Measurements from ENCODE around the gene PEX14. TPM values are rescaled to one million over a fixed set of nuclear protein-coding genes. Genes with fewer than 3 reads are reported as not detected.
A peak's percentile ranks its signal among the peaks of the same experiment; 100 is the strongest.

Gene PEX14
- total and polyA plus RNA-seq, 9 of the 15 experiments (the other 6 are each of a cell fraction or from before 2014, with no cell fraction given) = 2.6 to 45.7 (median 22.7) TPM

DNA sequence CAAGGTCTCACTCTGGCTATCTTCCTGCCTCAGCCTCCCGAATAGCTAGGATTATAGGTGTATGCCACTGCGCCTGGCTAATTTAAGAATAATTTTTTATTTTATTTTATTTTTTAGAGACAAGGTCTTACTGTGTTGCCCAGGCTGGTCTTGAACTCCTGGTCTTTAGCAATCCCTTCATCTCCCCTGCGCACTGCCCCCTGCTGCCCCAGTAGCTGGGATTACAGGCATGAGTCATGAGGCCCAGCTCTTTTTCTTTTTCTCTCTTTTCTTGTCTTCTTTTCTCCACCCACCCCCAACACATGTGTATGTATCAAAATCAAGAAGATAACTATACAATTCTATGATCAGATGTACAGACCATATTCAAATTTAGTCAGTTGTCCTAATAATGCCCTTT, 87.2 kb downstream of the PEX14 start:
- peak; percentile 88 for ATAC-seq

More for the DNA sequence above, 87.2 kb downstream of the PEX14 start:
- ChIA-PET CTCF (ENCODE audit: low intra/inter-chr PET ratio) (no interaction called here), POLR2A (interaction anchor here (0.8 to 0.9 kb wide), 2 partner anchors 14 to 25 kb away, joined by 3 read pairs; no protein-coding TSS in a partner anchor)
- DNase-seq (ENCODE audit: extremely low read depth in 1 of 4, low spot score in 3 of 4) (peak in 1 of 4 experiments; percentile 45), FAIRE-seq (peak; percentile 15)
- Histone ChIP-seq H3K4me3 (no peak overlapping the region), H3K36me3 (ENCODE audit: control insufficient read depth, insufficient read depth, low read length) (no peaks in the 10 kb centered on the region), H3K9ac (ENCODE audit: insufficient read depth in 1 of 2, low read depth in 2 of 2, low read length in 2 of 2) (no peak overlapping the region), H2AFZ (ENCODE audit: low read depth, low read length) (no peak overlapping the region), H3K9me1 (ENCODE audit: control insufficient read depth, insufficient read depth, low read length) (no peaks in the 10 kb centered on the region), H4K20me1 (replicated peaks; ENCODE audit: control insufficient read depth, insufficient read depth, low read length) (no peaks in the 10 kb centered on the region), H3K27me3 (ENCODE audit: control insufficient read depth in 2 of 2, insufficient read depth in 2 of 2, low read length in 2 of 2) (no peaks in the 10 kb centered on the region), H3K27ac (ENCODE audit: extremely low read depth, low read depth, low read length) (no peak overlapping the region; the same call in 2 of the 3 replicates), H3K4me1 (replicated peaks in 1 of 2; ENCODE audit: control insufficient read depth in 2 of 2, insufficient read depth in 2 of 2, low read length in 2 of 2) (peaks cover 0 to 6% of the 10 kb centered on the region in 2 experiments; a peak in 3 of 5 replicates), H3K9me3 (replicated peaks; ENCODE audit: control insufficient read depth, insufficient read depth, low read depth, low read length) (no peaks in the 10 kb centered on the region), H3K79me2 (ENCODE audit: control insufficient read depth, insufficient read depth, low read length) (peaks cover 5% of the 10 kb centered on the region; the same call in 1 of the 3 replicates), H3K4me2 (ENCODE audit: insufficient read depth, low read length) (no peak overlapping the region)
- WGBS (ENCODE audit: insufficient coverage, low coverage, missing lambda C conversion rate) = 58% methylated on average over 3 of the region's 3 CpGs
- BruUV-seq (replicated peaks) = no TSS peak
- TF ChIP-seq HDGF (IDR thresholded peaks at IDR 0.05) (no peak), JUND (IDR thresholded peaks at IDR 0.05; ENCODE audit: borderline replicate concordance, low read depth, low read length) (peak; percentile 80), JUND (tag; IDR thresholded peaks at IDR 0.05; ENCODE audit: borderline replicate concordance, low read depth, low read length) (peak; percentile 32; the same call in 1 of the 3 replicates), FOSL1 (tag; conservative IDR thresholded peaks at IDR 0.05) (peak; percentile 64), BCOR (IDR thresholded peaks at IDR 0.05) (0 out of 2 replicates have a peak, but pooled peaks have one; percentile 32), HLTF (IDR thresholded peaks at IDR 0.05) (0 out of 2 replicates have a peak, but pooled peaks have one; percentile 4), ATF3 (IDR thresholded peaks at IDR 0.05) (peak; percentile 70), ATF3 (CRISPR knock-in tag; conservative IDR thresholded peaks at IDR 0.05) (no peak), GATAD2A (IDR thresholded peaks at IDR 0.05) (no peak), ARID1B (IDR thresholded peaks at IDR 0.05) (peak; percentile 24; the same call in 1 of the 2 replicates), ZNF778 (CRISPR knock-in tag; IDR thresholded peaks at IDR 0.05) (no peak), CTCFL (IDR thresholded peaks at IDR 0.05; ENCODE audit: borderline replicate concordance, insufficient read depth, low read depth, low read length, poor library complexity, severe bottlenecking) (peak; percentile 49), RAD21 (CRISPR knock-in tag; conservative IDR thresholded peaks at IDR 0.05 in 1 of 2, IDR thresholded peaks at IDR 0.05 in 1 of 2) (peak; percentile 9 to 41; a peak in 2 of 4 replicates)
- TF ChIP-seq, protein P1, sequence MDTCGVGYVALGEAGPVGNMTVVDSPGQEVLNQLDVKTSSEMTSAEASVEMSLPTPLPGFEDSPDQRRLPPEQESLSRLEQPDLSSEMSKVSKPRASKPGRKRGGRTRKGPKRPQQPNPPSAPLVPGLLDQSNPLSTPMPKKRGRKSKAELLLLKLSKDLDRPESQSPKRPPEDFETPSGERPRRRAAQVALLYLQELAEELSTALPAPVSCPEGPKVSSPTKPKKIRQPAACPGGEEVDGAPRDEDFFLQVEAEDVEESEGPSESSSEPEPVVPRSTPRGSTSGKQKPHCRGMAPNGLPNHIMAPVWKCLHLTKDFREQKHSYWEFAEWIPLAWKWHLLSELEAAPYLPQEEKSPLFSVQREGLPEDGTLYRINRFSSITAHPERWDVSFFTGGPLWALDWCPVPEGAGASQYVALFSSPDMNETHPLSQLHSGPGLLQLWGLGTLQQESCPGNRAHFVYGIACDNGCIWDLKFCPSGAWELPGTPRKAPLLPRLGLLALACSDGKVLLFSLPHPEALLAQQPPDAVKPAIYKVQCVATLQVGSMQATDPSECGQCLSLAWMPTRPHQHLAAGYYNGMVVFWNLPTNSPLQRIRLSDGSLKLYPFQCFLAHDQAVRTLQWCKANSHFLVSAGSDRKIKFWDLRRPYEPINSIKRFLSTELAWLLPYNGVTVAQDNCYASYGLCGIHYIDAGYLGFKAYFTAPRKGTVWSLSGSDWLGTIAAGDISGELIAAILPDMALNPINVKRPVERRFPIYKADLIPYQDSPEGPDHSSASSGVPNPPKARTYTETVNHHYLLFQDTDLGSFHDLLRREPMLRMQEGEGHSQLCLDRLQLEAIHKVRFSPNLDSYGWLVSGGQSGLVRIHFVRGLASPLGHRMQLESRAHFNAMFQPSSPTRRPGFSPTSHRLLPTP (IDR thresholded peaks at IDR 0.05; ENCODE audit: borderline replicate concordance, extremely low read depth, insufficient read length) = peak; percentile 20
- TF ChIP-seq, protein P2, sequence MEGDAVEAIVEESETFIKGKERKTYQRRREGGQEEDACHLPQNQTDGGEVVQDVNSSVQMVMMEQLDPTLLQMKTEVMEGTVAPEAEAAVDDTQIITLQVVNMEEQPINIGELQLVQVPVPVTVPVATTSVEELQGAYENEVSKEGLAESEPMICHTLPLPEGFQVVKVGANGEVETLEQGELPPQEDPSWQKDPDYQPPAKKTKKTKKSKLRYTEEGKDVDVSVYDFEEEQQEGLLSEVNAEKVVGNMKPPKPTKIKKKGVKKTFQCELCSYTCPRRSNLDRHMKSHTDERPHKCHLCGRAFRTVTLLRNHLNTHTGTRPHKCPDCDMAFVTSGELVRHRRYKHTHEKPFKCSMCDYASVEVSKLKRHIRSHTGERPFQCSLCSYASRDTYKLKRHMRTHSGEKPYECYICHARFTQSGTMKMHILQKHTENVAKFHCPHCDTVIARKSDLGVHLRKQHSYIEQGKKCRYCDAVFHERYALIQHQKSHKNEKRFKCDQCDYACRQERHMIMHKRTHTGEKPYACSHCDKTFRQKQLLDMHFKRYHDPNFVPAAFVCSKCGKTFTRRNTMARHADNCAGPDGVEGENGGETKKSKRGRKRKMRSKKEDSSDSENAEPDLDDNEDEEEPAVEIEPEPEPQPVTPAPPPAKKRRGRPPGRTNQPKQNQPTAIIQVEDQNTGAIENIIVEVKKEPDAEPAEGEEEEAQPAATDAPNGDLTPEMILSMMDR (IDR thresholded peaks at IDR 0.05 in 2 of 3, conservative IDR thresholded peaks at IDR 0.05 in 1 of 3; ENCODE audit: insufficient read depth in 2 of 3, low read depth in 1 of 3, low read length in 3 of 3) = peak; percentile 50 to 60 (median 54)
- in situ Hi-C loops (cut with MboI) = no loop called here
- intact Hi-C loops (cut with micrococcal nuclease) = no loop called here
